Activated CD8-positive, alpha-beta memory T cell treated with anti-CD3 and anti-CD28 coated beads, Interleukin-2, amount 10 ng/mL, durations not matched to agents 7 days and 5 days (primary cell): ENCODE results near the gene KCNN4. TPM values are rescaled to one million over a fixed set of nuclear protein-coding genes. Genes with fewer than 3 reads are reported as not detected.
"Not testable (repeated sequence)": the region's sequence is repeated elsewhere in the genome, so short reads cannot be mapped to it uniquely, and the experiment has no call there.

Source experiments
- ATAC-seq: fragments of 150-1000 bp; cut with Tn5 transposase; one replicate; pipeline ENCODE4 v1.10.0; 2021; ENCODE audit warnings: moderate library complexity
- CTCF ChIA-PET: fragments of 350-600 bp; sonication (Branson Sonifier 250); formaldehyde crosslinking; loops from one replicate; lab custom pipeline; 2021; ENCODE audit warnings: antibody characterized with exemption; lab: Charles Lee
- DNase-seq: peaks from one replicate; pipeline ENCODE4 v3.0.0-alpha.2; 2020
- H3K27ac Mint-ChIP-seq: one replicate; pipeline ENCODE4 v1.8.0; 2021; ENCODE audit warnings: mild to moderate bottlenecking, mixed read lengths
- H3K27me3 Mint-ChIP-seq: one replicate; pipeline ENCODE4 v1.8.0; 2021; ENCODE audit warnings: mixed read lengths
- H3K36me3 Mint-ChIP-seq: one replicate; pipeline ENCODE4 v1.8.0; 2021; ENCODE audit warnings: mild to moderate bottlenecking, mixed read lengths
- H3K4me1 Mint-ChIP-seq: one replicate; pipeline ENCODE4 v1.8.0; 2021; ENCODE audit warnings: mixed read lengths
- H3K4me3 Mint-ChIP-seq: one replicate; pipeline ENCODE4 v1.8.0; 2021; ENCODE audit warnings: mild to moderate bottlenecking, moderate library complexity, mixed read lengths
- H3K9me3 Mint-ChIP-seq: one replicate; pipeline ENCODE4 v1.8.0; 2022; ENCODE audit warnings: low read depth, mixed read lengths
- total RNA-seq, 2 experiments: library from RNA; stranded (reverse); gene quantifications; one replicate each; pipeline ENCODE4 v1.2.3, GENCODE V29; 2021

The KCNN4 gene
- total RNA-seq, 2 experiments from 2014 or later = 43.9 to 53.0 TPM

DNA sequence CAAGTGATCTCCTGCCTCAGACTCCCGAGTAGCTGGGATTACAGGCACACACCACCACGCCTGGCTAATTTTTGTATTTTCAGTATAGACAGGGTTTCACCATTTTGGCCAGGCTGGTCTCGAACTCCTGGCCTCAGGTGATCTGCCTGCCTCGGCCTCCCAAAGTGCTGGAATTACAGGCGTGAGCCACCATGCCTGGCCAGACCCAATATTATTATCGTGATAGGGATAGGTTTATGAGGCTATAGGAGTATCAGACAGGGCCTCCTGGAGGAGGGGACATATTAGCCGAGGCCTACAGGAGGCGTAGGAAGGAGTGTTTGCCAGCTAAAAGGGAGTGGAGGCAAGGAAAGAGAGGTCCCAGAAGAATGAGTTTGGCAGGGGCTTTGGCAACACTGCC is 16.1 kb downstream of the KCNN4 start:
- peak; percentile 2 for ATAC-seq
- DNase-seq = not testable (repeated sequence)
- H3K36me3 Mint-ChIP-seq = peaks cover 33% of the 10 kb centered on the region

DNA sequence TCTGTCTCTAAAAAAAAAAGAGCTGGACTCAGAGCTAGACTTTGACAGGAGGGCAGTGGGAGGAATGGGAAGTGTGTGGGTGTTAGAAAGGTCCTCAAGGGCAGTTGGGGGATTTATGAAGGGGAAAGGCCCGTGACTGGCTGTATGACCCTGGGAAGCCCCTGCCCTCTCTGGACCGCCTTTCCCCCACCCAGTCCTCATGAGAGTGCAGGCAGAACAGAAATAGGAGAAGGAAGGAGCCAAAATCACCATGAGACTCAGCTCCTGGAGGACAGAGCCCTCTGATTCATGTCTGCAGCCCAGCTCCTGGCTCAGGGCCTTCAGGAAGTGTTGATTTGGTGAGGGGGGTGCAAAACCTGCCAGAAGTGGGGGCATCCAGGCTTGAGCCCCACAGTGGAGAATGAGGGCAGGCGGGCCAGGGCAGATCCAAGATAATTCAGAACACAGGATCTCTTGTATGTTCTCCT is 17.3 kb downstream of the KCNN4 start:
- no peak overlapping the region for H3K4me3 Mint-ChIP-seq
- peaks cover 60% of the 10 kb centered on the region for H3K4me1 Mint-ChIP-seq
- no peaks in the 10 kb centered on the region for H3K27me3 Mint-ChIP-seq
- ATAC-seq (no peak), DNase-seq (no peak)
- H3K36me3 Mint-ChIP-seq = peaks cover 23% of the 10 kb centered on the region
- peak overlapping the region; percentile 49 for H3K27ac Mint-ChIP-seq
- no peaks in the 10 kb centered on the region for H3K9me3 Mint-ChIP-seq
- CTCF ChIA-PET = interaction anchor here (1.2 to 8.0 kb wide), 5 partner anchors 9 to 46 kb away, joined by 3 to 145 read pairs (median 71); partner anchors contain the start of genes KCNN4 and SMG9

More for the DNA sequence above, 16.1 kb downstream of the KCNN4 start:
- CTCF ChIA-PET = interaction anchor here (0.7 to 8.0 kb wide), 10 partner anchors 10 to 170 kb away, joined by 3 to 145 read pairs (median 10); partner anchors contain the start of genes KCNN4, PLAUR and SMG9
- Mint-ChIP-seq H3K4me1 (peaks cover 55% of the 10 kb centered on the region), H3K4me3 (peak overlapping the region; percentile 49), H3K27ac (peak overlapping the region; percentile 94)
- H3K27me3 Mint-ChIP-seq, H3K9me3 Mint-ChIP-seq: not testable (repeated sequence)

DNA sequence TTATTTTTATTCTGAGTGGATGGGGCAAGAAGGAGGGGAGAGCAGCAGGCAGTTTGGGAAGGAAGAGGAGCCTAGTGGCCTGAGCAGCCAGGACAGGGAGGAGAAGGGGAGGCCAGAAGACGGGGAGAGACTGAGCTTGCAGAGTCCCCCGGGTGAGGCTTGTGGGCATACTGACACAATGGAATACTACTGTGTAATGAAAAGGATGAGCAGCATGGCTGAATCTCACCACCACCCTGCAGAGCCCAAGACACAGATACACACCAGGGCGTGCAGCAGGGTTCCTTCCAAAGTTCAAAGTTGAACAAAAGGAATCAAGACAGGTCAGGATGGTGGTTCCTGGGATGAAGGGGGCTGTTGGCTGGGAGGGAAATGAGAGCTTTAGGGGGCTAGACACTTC is 18.0 kb downstream of the KCNN4 start:
- Mint-ChIP-seq H3K4me1 (peaks cover 66% of the 10 kb centered on the region), H3K27me3 (no peaks in the 10 kb centered on the region), H3K27ac (peak overlapping the region; percentile 49), H3K4me3 (no peak overlapping the region), H3K9me3 (no peaks in the 10 kb centered on the region), H3K36me3 (peaks cover 23% of the 10 kb centered on the region)
- ATAC-seq (no peak), DNase-seq (no peak)
- CTCF ChIA-PET = interaction anchor here (0.6 to 8.0 kb wide), 6 partner anchors 8 to 47 kb away, joined by 3 to 145 read pairs (median 38); partner anchors contain the start of genes KCNN4 and SMG9

DNA sequence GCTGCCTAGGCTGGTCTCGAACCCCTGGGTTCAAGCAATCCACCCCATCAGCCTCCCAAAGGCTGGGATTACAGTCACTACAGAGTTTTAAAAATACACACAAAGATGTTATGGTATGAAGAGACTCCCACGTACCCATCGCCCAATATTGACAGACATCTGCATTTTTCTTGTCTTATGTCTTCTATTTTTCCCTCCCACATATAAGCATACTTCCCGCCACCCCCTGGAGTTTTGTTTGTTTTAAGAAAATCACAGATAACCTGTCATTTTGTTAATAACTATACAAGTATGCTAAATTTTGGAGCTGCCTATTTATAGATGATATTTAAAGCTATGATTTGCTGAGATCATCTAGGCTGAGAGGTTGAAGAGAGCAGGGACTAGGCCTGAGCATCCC is 19.8 kb downstream of the KCNN4 start:
- CTCF ChIA-PET = interaction anchor here (1.2 to 1.6 kb wide), 2 partner anchors 16 to 24 kb away, joined by 3 read pairs; no protein-coding TSS in a partner anchor

GRCh38 chr19:43759515-43759914 is 21.3 kb downstream of the KCNN4 start:
- Mint-ChIP-seq H3K27ac (peak overlapping the region; percentile 20), H3K27me3 (no peaks in the 10 kb centered on the region), H3K4me3 (no peak overlapping the region), H3K9me3 (no peaks in the 10 kb centered on the region), H3K4me1 (peaks cover 56% of the 10 kb centered on the region), H3K36me3 (peaks cover 21% of the 10 kb centered on the region)
- CTCF ChIA-PET = interaction anchor here (0.7 to 1.4 kb wide), 3 partner anchors 18 to 335 kb away, joined by 3 read pairs; no protein-coding TSS in a partner anchor
- DNase-seq (no peak), ATAC-seq (no peak)

More for the DNA sequence above, 19.8 kb downstream of the KCNN4 start:
- Mint-ChIP-seq H3K4me1 (peaks cover 66% of the 10 kb centered on the region), H3K9me3 (no peaks in the 10 kb centered on the region), H3K36me3 (peaks cover 21% of the 10 kb centered on the region), H3K4me3 (no peak overlapping the region), H3K27me3 (no peaks in the 10 kb centered on the region), H3K27ac (no peak overlapping the region)
- DNase-seq (no peak), ATAC-seq (no peak)

DNA sequence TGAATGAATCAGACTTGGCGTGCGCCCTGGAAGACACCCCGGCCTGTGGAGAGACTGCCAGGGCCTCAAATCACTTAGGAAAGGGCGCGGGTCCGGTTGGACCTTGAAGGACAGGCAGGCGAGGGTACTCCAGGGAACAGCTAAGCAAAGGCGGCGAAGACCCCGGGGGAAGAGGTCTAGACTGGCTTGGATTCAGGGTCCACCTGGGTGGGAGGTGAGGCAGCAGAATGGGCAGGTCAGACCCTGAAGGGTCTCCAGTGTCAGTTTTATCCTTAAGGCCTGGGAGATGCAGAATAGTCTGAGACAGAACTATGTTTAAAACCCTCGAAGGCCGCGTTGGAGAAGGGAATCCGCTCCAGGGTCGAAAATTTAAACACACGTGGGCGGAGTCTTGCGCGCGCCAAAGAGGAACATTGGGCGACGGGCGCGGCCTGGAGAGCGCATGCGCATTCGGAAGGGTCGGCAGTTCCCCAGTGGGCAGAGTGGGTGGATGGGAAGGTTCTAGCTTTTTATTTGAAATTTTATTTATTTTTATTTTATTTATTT is 25.4 kb downstream of the KCNN4 start:
- peak overlapping the region; percentile 98 for H3K27ac Mint-ChIP-seq
- peak; percentile 16 for ATAC-seq
- peak overlapping the region; percentile 89 for H3K4me3 Mint-ChIP-seq
- DNase-seq = peak; percentile 91
- CTCF ChIA-PET = interaction anchor here (1.6 to 8.8 kb wide), 6 partner anchors 10 to 87 kb away, joined by 4 to 116 read pairs (median 28); partner anchors contain the start of gene KCNN4
- no peaks in the 10 kb centered on the region for H3K9me3 Mint-ChIP-seq
- peaks cover 29% of the 10 kb centered on the region for H3K36me3 Mint-ChIP-seq
- H3K27me3 Mint-ChIP-seq = no peaks in the 10 kb centered on the region
- H3K4me1 Mint-ChIP-seq = peaks cover 61% of the 10 kb centered on the region

- peaks cover 65% of the 10 kb centered on the region for H3K4me1 Mint-ChIP-seq
- ATAC-seq (peak; percentile 87), DNase-seq (peak; percentile 98)
- H3K36me3 Mint-ChIP-seq = peaks cover 33% of the 10 kb centered on the region
- H3K9me3 Mint-ChIP-seq = no peaks in the 10 kb centered on the region
- no peaks in the 10 kb centered on the region for H3K27me3 Mint-ChIP-seq
- CTCF ChIA-PET = interaction anchor here (1.2 to 8.8 kb wide), 8 partner anchors 9 to 200 kb away, joined by 4 to 116 read pairs (median 8); partner anchors contain the start of gene KCNN4
- H3K4me3 Mint-ChIP-seq = peak within 1 kb of the TSS; percentile 89
- H3K27ac Mint-ChIP-seq = peak within 1 kb of the TSS; percentile 98
Measured at GRCh38 chr19:43754503-43755255, 26.1 kb downstream of the KCNN4 start, which contains the start of gene SMG9. SMG9 (minus strand) TSS chr19:43754962; CDS start chr19:43750741, 4,221 bp downstream.

DNA sequence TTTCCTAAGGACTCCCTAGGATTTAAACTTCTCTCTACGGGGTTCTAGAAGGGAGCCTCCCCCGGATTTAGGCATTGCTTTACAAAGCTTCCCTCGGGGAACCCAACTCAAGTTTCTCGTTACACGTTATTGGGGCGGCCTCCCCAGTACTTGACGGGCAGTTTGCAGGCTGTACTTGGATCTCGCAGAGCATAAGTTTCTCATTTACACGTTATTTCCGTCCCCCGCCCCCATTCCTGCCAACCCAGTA is 26.6 kb downstream of the KCNN4 start:
- Mint-ChIP-seq H3K4me1 (peaks cover 60% of the 10 kb centered on the region), H3K9me3 (no peaks in the 10 kb centered on the region), H3K4me3 (peak overlapping the region; percentile 89), H3K36me3 (peaks cover 35% of the 10 kb centered on the region), H3K27me3 (no peaks in the 10 kb centered on the region), H3K27ac (peak overlapping the region; percentile 98)
- CTCF ChIA-PET = interaction anchor here (0.9 to 8.8 kb wide), 10 partner anchors 9 to 307 kb away, joined by 3 to 116 read pairs (median 6); partner anchors contain the start of gene KCNN4
- DNase-seq (no peak), ATAC-seq (no peak)

DNA sequence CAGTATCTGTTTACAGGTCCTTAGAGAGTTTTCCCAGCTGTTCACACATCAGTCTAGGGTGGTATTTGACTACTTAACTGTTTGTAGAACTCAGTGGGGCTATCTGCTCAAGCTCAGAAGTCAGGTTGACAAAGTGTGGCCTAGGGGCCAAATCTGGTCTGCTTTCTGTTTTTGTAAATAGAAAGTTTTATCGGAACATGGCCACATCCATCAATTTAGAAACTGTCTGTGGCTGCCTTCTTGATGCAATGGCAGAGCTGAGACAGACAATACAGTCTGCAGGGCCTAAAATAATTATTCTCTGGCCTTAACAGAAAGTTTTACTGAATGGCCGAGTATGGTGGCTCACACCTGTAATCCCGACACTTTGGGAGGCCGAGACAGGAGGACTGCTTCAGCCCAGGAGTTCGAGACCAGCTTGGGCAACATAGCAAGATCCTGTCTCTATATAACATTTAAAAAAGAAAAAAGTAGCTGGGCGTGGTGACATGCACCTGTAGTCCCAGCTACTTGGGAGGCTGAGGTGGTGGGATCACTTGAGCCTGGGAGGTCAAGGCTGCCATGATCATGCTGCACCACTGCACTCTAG is 28.4 kb downstream of the KCNN4 start:
- Mint-ChIP-seq H3K9me3 (no peaks in the 10 kb centered on the region), H3K4me3 (peak overlapping the region; percentile 89), H3K36me3 (peaks cover 44% of the 10 kb centered on the region), H3K27me3 (no peaks in the 10 kb centered on the region), H3K4me1 (peaks cover 59% of the 10 kb centered on the region), H3K27ac (peak overlapping the region; percentile 98)
- CTCF ChIA-PET = interaction anchor here (0.6 to 8.8 kb wide), 9 partner anchors 7 to 130 kb away, joined by 3 to 116 read pairs (median 6); partner anchors contain the start of gene KCNN4
- ATAC-seq = no peak
- DNase-seq = no peak

- ATAC-seq (no peak), DNase-seq (no peak)
- Mint-ChIP-seq H3K27ac (peak overlapping the region; percentile 98), H3K4me1 (peaks cover 55% of the 10 kb centered on the region), H3K9me3 (no peaks in the 10 kb centered on the region), H3K27me3 (no peaks in the 10 kb centered on the region), H3K36me3 (peaks cover 44% of the 10 kb centered on the region), H3K4me3 (peak overlapping the region; percentile 8)
- CTCF ChIA-PET = interaction anchor here (1.2 to 8.8 kb wide), 8 partner anchors 6 to 155 kb away, joined by 3 to 116 read pairs (median 6); partner anchors contain the start of genes KCNN4 and ZNF576
Measured at GRCh38 chr19:43751466-43752220, 29.1 kb downstream of the KCNN4 start.

- H3K27ac Mint-ChIP-seq = peak overlapping the region; percentile 50
- peaks cover 45% of the 10 kb centered on the region for H3K36me3 Mint-ChIP-seq
- CTCF ChIA-PET = interaction anchor here (1.5 to 8.8 kb wide), 3 partner anchors 16 to 31 kb away, joined by 3 to 56 read pairs (median 5); partner anchors contain the start of gene KCNN4
Measured at GRCh38 chr19:43749898-43750297, 30.9 kb downstream of the KCNN4 start.

GRCh38 chr19:43749152-43749551 is 31.6 kb downstream of the KCNN4 start:
- CTCF ChIA-PET = interaction anchor here (1.5 to 8.8 kb wide), 3 partner anchors 17 to 32 kb away, joined by 3 to 56 read pairs (median 5); partner anchors contain the start of gene KCNN4
- DNase-seq (no peak), ATAC-seq (no peak)
- Mint-ChIP-seq H3K9me3 (no peaks in the 10 kb centered on the region), H3K4me1 (peaks cover 54% of the 10 kb centered on the region), H3K4me3 (no peak overlapping the region), H3K36me3 (peaks cover 48% of the 10 kb centered on the region), H3K27ac (no peak overlapping the region), H3K27me3 (no peaks in the 10 kb centered on the region)

More at GRCh38 chr19:43749898-43750297, 30.9 kb downstream of the KCNN4 start:
- peaks cover 53% of the 10 kb centered on the region for H3K4me1 Mint-ChIP-seq
- H3K4me3 Mint-ChIP-seq = no peak overlapping the region
- ATAC-seq (no peak), DNase-seq (no peak)
- H3K27me3 Mint-ChIP-seq = no peaks in the 10 kb centered on the region
- H3K9me3 Mint-ChIP-seq = no peaks in the 10 kb centered on the region
